ENCODE data around the gene FUNDC2.
"Not testable (repeated sequence)": the region's sequence is repeated elsewhere in the genome, so short reads cannot be mapped to it uniquely, and the experiment has no call there.

The FUNDC2 gene

GRCh38 chrX:155026727-155027508 is at the start of gene FUNDC2:
FUNDC2 (plus strand) TSS chrX:155026844; CDS start chrX:155026939, 95 bp downstream.
- peak; percentile 94 for DNase-seq

GRCh38 chrX:154979629-154980028 is 47.0 kb upstream of the FUNDC2 start:
- no peak for DNase-seq

- peak; percentile 74 for DNase-seq
Measured at GRCh38 chrX:154980330-154981115, 46.1 kb upstream of the FUNDC2 start.

GRCh38 chrX:154981116-154981411 is 45.6 kb upstream of the FUNDC2 start:
- no peak for DNase-seq

- DNase-seq: no peak
Measured at GRCh38 chrX:154986826-154987575, 39.6 kb upstream of the FUNDC2 start.

GRCh38 chrX:154987940-154988339 is 38.7 kb upstream of the FUNDC2 start:
- no peak for DNase-seq

GRCh38 chrX:154988719-154989118 is 37.9 kb upstream of the FUNDC2 start:
- DNase-seq: no peak

GRCh38 chrX:154990496-154990895 is 36.1 kb upstream of the FUNDC2 start:
- no peak for DNase-seq

- DNase-seq: peak; percentile 8
Measured at GRCh38 chrX:154991039-154991438, 35.6 kb upstream of the FUNDC2 start.

- no peak for DNase-seq
Measured at GRCh38 chrX:154991476-154991875, 35.2 kb upstream of the FUNDC2 start.

- DNase-seq: no peak
Measured at GRCh38 chrX:154998204-154998880, 28.3 kb upstream of the FUNDC2 start.

GRCh38 chrX:155000841-155001240 is 25.8 kb upstream of the FUNDC2 start:
- no peak for DNase-seq

- no peak for DNase-seq
Measured at GRCh38 chrX:155001873-155002272, 24.8 kb upstream of the FUNDC2 start.

- no peak for DNase-seq
Measured at GRCh38 chrX:155005190-155005589, 21.5 kb upstream of the FUNDC2 start.

- DNase-seq: not testable (repeated sequence)
Measured at GRCh38 chrX:155006379-155006778, 20.3 kb upstream of the FUNDC2 start.

GRCh38 chrX:155006913-155007671 is 19.6 kb upstream of the FUNDC2 start:
- DNase-seq: not testable (repeated sequence)

GRCh38 chrX:155008578-155008977 is 18.1 kb upstream of the FUNDC2 start:
- not testable (repeated sequence) for DNase-seq

GRCh38 chrX:155009994-155010472 is 16.6 kb upstream of the FUNDC2 start:
- DNase-seq: no peak

GRCh38 chrX:155020591-155020990 is 6.1 kb upstream of the FUNDC2 start:
- DNase-seq: no peak

- DNase-seq: no peak
Measured at GRCh38 chrX:155022585-155022984, 4.1 kb upstream of the FUNDC2 start, which contains the start of gene F8. F8 (minus strand) TSS chrX:155022723; CDS start chrX:155022552, 171 bp downstream.

GRCh38 chrX:155023907-155024833 is 2.5 kb upstream of the FUNDC2 start:
- DNase-seq: no peak

Data from stimulated activated CD4-positive, alpha-beta T cell treated with anti-CD3 and anti-CD28 coated beads, Interleukin-1b, Interleukin-23, amount 100 ng/mL, for 48 hours (primary cell).